GM12878 (cell line): ENCODE results near the gene RELT. TPM values are rescaled to one million over a fixed set of nuclear protein-coding genes. Genes with fewer than 3 reads are reported as not detected.

ENCODE experiments used
- ATAC-seq: fragments of 200-7000 bp; cut with Tn5 transposase; 3 replicates; pipeline ENCODE4 v1.9.1; 2020; ENCODE audit warnings: mild to moderate bottlenecking, moderate library complexity
- BruUV-seq: library from RNA; stranded (reverse); fragments of 400-500 nt; replicated peaks from 2 replicates; lab custom pipeline; 2021; lab: Mats Ljungman, UMichigan
- CTCF ChIA-PET: fragments of 300-600 bp; sonication (Branson Sonifier 250); formaldehyde crosslinking; extraction: SDS; loops from one replicate; lab custom pipeline; 2021; ENCODE audit warnings: inconsistent platforms; lab: Yijun Ruan, JAX
- POLR2A ChIA-PET: fragments of 350-600 bp; formaldehyde crosslinking; extraction: SDS; loops from one replicate; lab custom pipeline; 2021; ENCODE audit warnings: inconsistent platforms; lab: Charles Lee
- RAD21 ChIA-PET: fragments of 300-600 bp; sonication (Branson Sonifier 250); formaldehyde crosslinking; loops from one replicate; lab custom pipeline; 2023; ENCODE audit warnings: antibody characterized with exemption; ENCODE audit not compliant: unreplicated experiment; lab: Charles Lee
- SMC1A ChIA-PET: fragments of 300-600 bp; sonication (Branson Sonifier 250); formaldehyde crosslinking; loops from one replicate; lab custom pipeline; 2023; ENCODE audit not compliant: unreplicated experiment, uncharacterized antibody; lab: Charles Lee
- DNase-seq: peaks from one replicate; pipeline ENCODE4 v3.0.0-alpha.2; 2011; ENCODE audit warnings: low read depth, low spot score
- FAIRE-seq: peaks from 3 replicates; lab custom pipeline; 2011; peaks lifted over from hg19 to GRCh38; lab: Jason Lieb, UNC
- H2AFZ ChIP-seq: 2 replicates; pipeline ENCODE4 v1.6.0; 2011; ENCODE audit warnings: low read depth, low read length, control low read depth; ENCODE audit not compliant: control insufficient read depth
- H3K27ac ChIP-seq: 2 replicates; pipeline ENCODE4 v1.5.1; 2011; ENCODE audit warnings: control low read depth; ENCODE audit not compliant: control insufficient read depth, insufficient read depth
- H3K27me3 ChIP-seq, 2 experiments: replicated peaks in 1 of 2; 2 replicates each; pipeline versions ENCODE4 v1.6.0 to v1.6.1; 2011; ENCODE audit warnings: low read length in 1 of 2; ENCODE audit not compliant: control insufficient read depth in 2 of 2, insufficient read depth in 2 of 2
- H3K36me3 ChIP-seq, 2 experiments: 2 replicates each; pipeline ENCODE4 v1.5.1; 2011; ENCODE audit warnings: low read length in 1 of 2; ENCODE audit not compliant: control insufficient read depth in 2 of 2, insufficient read depth in 2 of 2
- H3K4me1 ChIP-seq: 2 replicates; pipeline ENCODE4 v1.6.1; 2011; ENCODE audit warnings: mild to moderate bottlenecking, low read length, moderate library complexity, mixed read lengths; ENCODE audit not compliant: control insufficient read depth, insufficient read depth
- H3K4me2 ChIP-seq: 2 replicates; pipeline ENCODE4 v1.6.0; 2011; ENCODE audit warnings: control low read depth; ENCODE audit not compliant: control insufficient read depth, insufficient read depth
- H3K4me3 ChIP-seq: fragments of 200-600 bp; sonication (generic); 2 replicates; pipeline ENCODE4 v1.5.1; 2016
- H3K79me2 ChIP-seq: 2 replicates; pipeline ENCODE4 v1.6.0; 2011; ENCODE audit warnings: low read length; ENCODE audit not compliant: control insufficient read depth, insufficient read depth
- H3K9ac ChIP-seq: 2 replicates; pipeline ENCODE4 v1.8.0; 2011; ENCODE audit warnings: low read length, control low read depth, mixed read lengths; ENCODE audit not compliant: control insufficient read depth, insufficient read depth
- H3K9me3 ChIP-seq: replicated peaks from 3 replicates; pipeline ENCODE4 v1.5.1; 2011; ENCODE audit warnings: mild to moderate bottlenecking, low read length; ENCODE audit not compliant: control insufficient read depth, insufficient read depth
- H4K20me1 ChIP-seq: 2 replicates; pipeline ENCODE4 v1.6.0; 2011; ENCODE audit not compliant: control insufficient read depth, insufficient read depth
- BRCA1 ChIP-seq: IDR thresholded peaks from 2 replicates; pipeline ENCODE4 v1.6.1; 2011; ENCODE audit warnings: low read depth, low read length, improper control_type of control experiment
- CBX5 ChIP-seq: sonication (generic); IDR thresholded peaks from 2 replicates; pipeline ENCODE4 v1.6.1; 2016; ENCODE audit warnings: low read depth, moderate library complexity, mild to moderate bottlenecking, inconsistent platforms
- CREB1 ChIP-seq: IDR thresholded peaks from 2 replicates; pipeline ENCODE4 v1.6.1; 2012; ENCODE audit warnings: low read depth, mild to moderate bottlenecking, inconsistent platforms
- GABPA ChIP-seq: IDR thresholded peaks from 2 replicates; pipeline ENCODE4 v1.6.1; 2014; ENCODE audit warnings: antibody characterized with exemption, low read depth, mild to moderate bottlenecking, inconsistent platforms
- IKZF1 ChIP-seq: fragments of 450-650 bp; conservative IDR thresholded peaks from 2 replicates; pipeline ENCODE4 v1.6.1; 2017; ENCODE audit warnings: antibody characterized with exemption, mild to moderate bottlenecking
- JUNB ChIP-seq: IDR thresholded peaks from 2 replicates; pipeline ENCODE4 v1.6.1; 2016; ENCODE audit warnings: antibody characterized with exemption, mild to moderate bottlenecking
- JUND ChIP-seq: IDR thresholded peaks from 2 replicates; pipeline ENCODE4 v1.6.1; 2012; ENCODE audit warnings: low read depth, mild to moderate bottlenecking, low read length, improper control_type of control experiment, moderate library complexity
- KLF5 ChIP-seq: fragments of 450-650 bp; IDR thresholded peaks from 2 replicates; pipeline ENCODE4 v1.6.1; 2014; ENCODE audit warnings: mild to moderate bottlenecking; ENCODE audit not compliant: partially characterized antibody
- MEF2A ChIP-seq: IDR thresholded peaks from 2 replicates; pipeline ENCODE4 v1.6.1; 2011; ENCODE audit warnings: low read depth, mild to moderate bottlenecking, low read length, moderate library complexity; ENCODE audit not compliant: insufficient read depth
- NR2F1 ChIP-seq: fragments of 450-650 bp; conservative IDR thresholded peaks from 2 replicates; pipeline ENCODE4 v1.6.1; 2017; ENCODE audit warnings: mild to moderate bottlenecking
- RB1 ChIP-seq: fragments of 450-650 bp; formaldehyde crosslinking; IDR thresholded peaks from 2 replicates; pipeline ENCODE4 v1.6.1; 2017; ENCODE audit warnings: mild to moderate bottlenecking, borderline replicate concordance
- RUNX3 ChIP-seq: IDR thresholded peaks from 2 replicates; pipeline ENCODE4 v1.6.1; 2012; ENCODE audit warnings: low read length, inconsistent platforms
- SP1 ChIP-seq: IDR thresholded peaks from one replicate; pipeline ENCODE4 v1.6.1; 2011; ENCODE audit warnings: low read depth, low read length
- SREBF1 ChIP-seq: IDR thresholded peaks from 2 replicates; pipeline ENCODE4 v1.6.1; 2012; ENCODE audit warnings: mild to moderate bottlenecking, low read length
- SUZ12 ChIP-seq: fragments of 200-600 bp; sonication (generic); IDR thresholded peaks from one replicate; pipeline ENCODE4 v1.6.1; 2018; ENCODE audit warnings: antibody characterized with exemption, mild to moderate bottlenecking; ENCODE audit not compliant: unreplicated experiment
- WRNIP1 ChIP-seq: IDR thresholded peaks from 2 replicates; pipeline ENCODE4 v1.6.1; 2011; ENCODE audit warnings: low read depth, low read length, improper control_type of control experiment, borderline replicate concordance
- ZZZ3 ChIP-seq: IDR thresholded peaks from 2 replicates; pipeline ENCODE4 v1.6.1; 2011; ENCODE audit warnings: low read depth; ENCODE audit not compliant: control insufficient read depth, insufficient read length
- WGBS: methylation state at CpG from one replicate; pipeline ENCODE4 v1.1.6; 2016; ENCODE audit warnings: low lambda C conversion rate; ENCODE audit not compliant: insufficient replicate concordance, insufficient coverage; ENCODE audit errors: missing lambda C conversion rate; 5-methylcytosine and 5-hydroxymethylcytosine counted together
- in situ Hi-C: fragments of 300-500 bp; cut with MboI; formaldehyde crosslinking; loops from 9 replicates; pipeline ENCODE4 v1.14.3; 2018; ENCODE audit warnings: mixed read lengths
- intact Hi-C: fragments of 100-400 bp; cut with micrococcal nuclease; formaldehyde crosslinking; loops from one replicate; pipeline ENCODE4 v1.14.2; 2022; ENCODE audit not compliant: unreplicated experiment
- polyA plus RNA-seq, 11 experiments: library from polyadenylated mRNA; depleted of rRNA in 4 of 11; unstranded in 6 of 11; stranded (reverse) in 5 of 11; fragments of >200 nt; fragmentation: Nextera tagmentation in 4 of 11; fragmentation: Illumina TruSeq in 1 of 11; extraction: Ambion mirVana in 4 of 11; extraction: Trizol in 1 of 11; gene quantifications; 1 replicate in 1 of 11; 2 replicates in 10 of 11; pipeline versions ENCODE4 v1.2.1 to v1.2.3, GENCODE V29; 2011 to 2016; ENCODE audit warnings: inconsistent platforms in 2 of 11, missing spikeins in 2 of 11, low read depth in 1 of 11
- total RNA-seq, 4 experiments: library from RNA; depleted of rRNA in 3 of 4; stranded (reverse); fragments of >200 nt in 3 of 4; fragmentation: Illumina TruSeq in 1 of 4; extraction: Trizol in 1 of 4; gene quantifications; 2 replicates each; pipeline versions ENCODE4 v1.2.1 to v1.2.3, GENCODE V29; 2013 to 2021
- TF ChIP-seq, protein P1 (sequence below): IDR thresholded peaks from 2 replicates; pipeline ENCODE4 v1.6.1; 2011; ENCODE audit warnings: borderline replicate concordance, low read depth, mild to moderate bottlenecking, moderate library complexity, low read length; ENCODE audit not compliant: insufficient read depth, poor library complexity, severe bottlenecking
- TF ChIP-seq, protein P2 (sequence below): fragments of 450-650 bp; IDR thresholded peaks from 2 replicates; pipeline ENCODE4 v1.6.1; 2016; ENCODE audit warnings: mild to moderate bottlenecking
- TF ChIP-seq, protein P3 (sequence below): fragments of 450-650 bp; IDR thresholded peaks from 2 replicates; pipeline ENCODE4 v1.6.1; 2014; ENCODE audit warnings: mild to moderate bottlenecking

The RELT gene
- total and polyA plus RNA-seq, 10 of the 15 experiments (the other 5 are each of a cell fraction or from before 2014, with no cell fraction given) = 1.2 to 28.5 (median 10.8) TPM

DNA sequence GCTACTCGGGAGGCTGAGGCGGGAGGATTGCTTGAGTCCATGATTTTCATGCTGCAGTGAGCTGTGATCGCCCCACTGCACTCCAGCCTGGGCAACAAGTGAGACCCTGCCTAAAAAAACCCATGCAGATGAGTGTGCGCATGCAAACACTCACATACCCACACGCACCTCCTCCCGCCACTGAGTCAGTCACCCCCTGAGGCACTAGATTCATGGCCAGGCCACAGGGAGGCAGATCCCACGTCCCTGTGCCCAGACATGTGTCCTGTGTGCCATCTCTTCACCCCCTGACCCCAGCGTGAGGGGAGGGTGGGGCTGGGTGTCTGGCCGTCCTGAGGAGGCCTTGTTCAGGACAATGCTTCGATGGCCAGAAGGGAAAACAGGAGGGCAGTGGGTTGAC, 15.5 kb downstream of the RELT start:
- WGBS = 65% methylated on average over 10 of the region's 10 CpGs
- Histone ChIP-seq H3K9me3 (no peaks in the 10 kb centered on the region), H2AFZ (no peak overlapping the region), H3K4me3 (no peak overlapping the region), H3K27ac (no peak overlapping the region), H4K20me1 (no peaks in the 10 kb centered on the region), H3K4me1 (peaks cover 23% of the 10 kb centered on the region), H3K27me3 (no peaks in the 10 kb centered on the region), H3K36me3 (peaks cover 19 to 71% of the 10 kb centered on the region in 2 experiments), H3K4me2 (no peak overlapping the region), H3K79me2 (peaks cover 41% of the 10 kb centered on the region), H3K9ac (no peak overlapping the region)
- no peak for ATAC-seq
- no peak for DNase-seq
- RAD21 ChIA-PET = interaction anchor here (0.7 to 2.3 kb wide), 2 partner anchors 7 to 41 kb away, joined by 3 to 71 read pairs; no protein-coding TSS in a partner anchor
- POLR2A ChIA-PET = no interaction called here
- no peak for FAIRE-seq
- BruUV-seq = no TSS peak
- no peak for TF ChIP-seq CBX5
- TF ChIP-seq RUNX3 = no peak
- TF ChIP-seq, protein P1, sequence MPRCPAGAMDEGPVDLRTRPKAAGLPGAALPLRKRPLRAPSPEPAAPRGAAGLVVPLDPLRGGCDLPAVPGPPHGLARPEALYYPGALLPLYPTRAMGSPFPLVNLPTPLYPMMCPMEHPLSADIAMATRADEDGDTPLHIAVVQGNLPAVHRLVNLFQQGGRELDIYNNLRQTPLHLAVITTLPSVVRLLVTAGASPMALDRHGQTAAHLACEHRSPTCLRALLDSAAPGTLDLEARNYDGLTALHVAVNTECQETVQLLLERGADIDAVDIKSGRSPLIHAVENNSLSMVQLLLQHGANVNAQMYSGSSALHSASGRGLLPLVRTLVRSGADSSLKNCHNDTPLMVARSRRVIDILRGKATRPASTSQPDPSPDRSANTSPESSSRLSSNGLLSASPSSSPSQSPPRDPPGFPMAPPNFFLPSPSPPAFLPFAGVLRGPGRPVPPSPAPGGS = no peak
- TF ChIP-seq MEF2A = no peak
- TF ChIP-seq JUND = no peak
- no peak for TF ChIP-seq ZZZ3
- TF ChIP-seq JUNB = no peak
- TF ChIP-seq, protein P2, sequence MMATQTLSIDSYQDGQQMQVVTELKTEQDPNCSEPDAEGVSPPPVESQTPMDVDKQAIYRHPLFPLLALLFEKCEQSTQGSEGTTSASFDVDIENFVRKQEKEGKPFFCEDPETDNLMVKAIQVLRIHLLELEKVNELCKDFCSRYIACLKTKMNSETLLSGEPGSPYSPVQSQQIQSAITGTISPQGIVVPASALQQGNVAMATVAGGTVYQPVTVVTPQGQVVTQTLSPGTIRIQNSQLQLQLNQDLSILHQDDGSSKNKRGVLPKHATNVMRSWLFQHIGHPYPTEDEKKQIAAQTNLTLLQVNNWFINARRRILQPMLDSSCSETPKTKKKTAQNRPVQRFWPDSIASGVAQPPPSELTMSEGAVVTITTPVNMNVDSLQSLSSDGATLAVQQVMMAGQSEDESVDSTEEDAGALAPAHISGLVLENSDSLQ = no peak
- no peak for TF ChIP-seq CREB1
- no peak for TF ChIP-seq SREBF1
- TF ChIP-seq KLF5 = no peak
- no peak for TF ChIP-seq SP1
- no peak for TF ChIP-seq RB1
- no peak for TF ChIP-seq SUZ12
- TF ChIP-seq IKZF1 = no peak
- TF ChIP-seq, protein P3, sequence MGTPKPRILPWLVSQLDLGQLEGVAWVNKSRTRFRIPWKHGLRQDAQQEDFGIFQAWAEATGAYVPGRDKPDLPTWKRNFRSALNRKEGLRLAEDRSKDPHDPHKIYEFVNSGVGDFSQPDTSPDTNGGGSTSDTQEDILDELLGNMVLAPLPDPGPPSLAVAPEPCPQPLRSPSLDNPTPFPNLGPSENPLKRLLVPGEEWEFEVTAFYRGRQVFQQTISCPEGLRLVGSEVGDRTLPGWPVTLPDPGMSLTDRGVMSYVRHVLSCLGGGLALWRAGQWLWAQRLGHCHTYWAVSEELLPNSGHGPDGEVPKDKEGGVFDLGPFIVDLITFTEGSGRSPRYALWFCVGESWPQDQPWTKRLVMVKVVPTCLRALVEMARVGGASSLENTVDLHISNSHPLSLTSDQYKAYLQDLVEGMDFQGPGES = no peak
- TF ChIP-seq NR2F1 = no peak
- TF ChIP-seq WRNIP1 = no peak
- no peak for TF ChIP-seq BRCA1
- no peak for TF ChIP-seq GABPA
- SMC1A ChIA-PET = interaction anchor here (0.9 to 2.7 kb wide), 2 partner anchors 8 to 40 kb away, joined by 3 to 12 read pairs; no protein-coding TSS in a partner anchor
- in situ Hi-C loops (no loop called here), intact Hi-C loops (loop anchor here (2.0 kb wide), 1 partner anchor 15 kb away; the partner anchor contains the start of gene RELT)
- CTCF ChIA-PET = interaction anchor here (25.6 kb wide), 1 partner anchor 38 kb away, joined by 400 read pairs; no protein-coding TSS in a partner anchor
